ENCODE measurements around the gene LARGE1. TPM values are rescaled to one million over a fixed set of nuclear protein-coding genes. Genes with fewer than 3 reads are reported as not detected.

The LARGE1 gene
- 81.6 TPM for total RNA-seq

DNA sequence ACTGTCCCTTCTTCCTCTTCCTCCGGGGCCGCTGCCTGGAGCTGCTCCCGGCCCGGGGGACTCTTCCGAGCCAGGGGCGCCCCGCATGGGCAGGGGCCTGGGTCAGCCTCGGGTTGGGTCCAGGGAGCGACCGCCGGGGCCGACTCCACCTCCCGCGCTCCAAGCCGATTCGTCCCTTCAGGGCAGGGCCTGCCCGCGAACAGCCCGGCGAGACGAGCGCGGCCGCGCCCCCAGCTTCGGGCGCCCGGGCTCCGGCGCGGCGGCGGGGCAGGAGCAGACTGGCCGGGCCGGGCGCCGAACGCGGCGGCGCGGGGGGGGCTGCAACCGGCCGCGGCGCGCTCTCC, at the start of gene LARGE1:
TSS of gene LARGE1 (minus strand) at position 280 of the 344 bp plus-strand sequence.
- DNase-seq (ENCODE audit: low spot score): peak; percentile 53

- no peak for DNase-seq (ENCODE audit: low spot score)
Observed at GRCh38 chr22:33969045-33969444, 48.8 kb upstream of the LARGE1 start.

DNA sequence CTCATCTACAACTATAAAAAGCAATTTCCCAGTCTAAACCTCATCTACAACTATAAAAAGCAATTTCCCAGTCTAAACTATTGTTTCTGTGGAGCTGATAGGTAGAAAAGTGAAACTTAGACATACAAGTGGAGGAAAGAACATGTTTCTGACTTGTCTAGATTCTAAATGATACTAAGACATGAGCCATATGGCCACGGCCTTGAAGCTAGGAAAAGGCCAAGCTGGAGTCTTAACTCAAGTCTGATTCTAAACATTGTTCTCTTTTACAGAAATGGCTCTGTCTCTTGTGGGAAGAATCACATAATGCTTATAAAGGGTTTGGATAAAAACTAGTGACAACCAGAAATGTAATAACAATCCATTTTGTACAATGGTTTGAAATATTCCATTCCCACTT, 43.8 kb upstream of the LARGE1 start:
- DNase-seq (ENCODE audit: low spot score): no peak

DNA sequence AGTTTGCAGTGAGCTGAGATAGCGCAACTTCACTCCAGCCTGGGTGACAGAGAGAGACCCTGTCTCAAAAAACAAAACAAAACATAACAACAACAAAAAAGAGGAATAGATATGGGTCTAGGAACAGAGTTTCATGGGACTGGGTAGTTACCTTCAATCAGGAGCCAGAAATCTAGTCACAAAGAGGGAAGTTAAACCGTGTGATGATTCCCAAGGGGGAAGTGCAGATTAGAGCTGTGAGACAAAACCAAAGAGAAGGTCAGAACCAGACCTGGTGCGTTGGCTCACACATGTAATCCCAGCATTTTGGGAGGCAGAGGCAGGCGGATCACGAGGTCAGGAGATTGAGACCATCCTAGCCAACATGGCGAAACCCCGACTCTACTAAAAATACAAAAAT, 42.1 kb upstream of the LARGE1 start:
- no peak for DNase-seq (ENCODE audit: low spot score)

GRCh38 chr22:33958741-33959140, 38.5 kb upstream of the LARGE1 start:
- no peak for DNase-seq (ENCODE audit: low spot score)

- DNase-seq (ENCODE audit: low spot score): no peak
Observed at GRCh38 chr22:33957086-33957485, 36.8 kb upstream of the LARGE1 start.

DNA sequence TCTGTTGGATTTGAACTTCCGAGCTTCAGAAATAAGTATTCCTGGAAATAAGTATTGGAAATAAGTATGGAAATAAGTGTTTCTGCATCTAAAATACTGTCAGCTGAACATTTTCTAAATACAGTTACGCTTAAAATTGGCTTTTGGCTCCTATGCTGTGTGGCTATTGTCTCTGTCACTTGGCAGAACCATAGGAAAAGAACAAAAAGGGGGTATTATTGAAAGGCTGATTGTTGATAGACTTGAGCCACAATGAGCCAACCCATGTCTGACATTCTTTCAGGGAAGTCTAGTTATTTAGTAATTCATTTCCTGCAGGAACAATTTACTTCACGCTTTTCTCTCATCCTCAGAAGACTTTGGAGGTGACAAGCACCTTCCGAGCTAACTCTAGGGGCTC, 32.5 kb upstream of the LARGE1 start:
- DNase-seq (ENCODE audit: low spot score): no peak

GRCh38 chr22:33940741-33941140, 20.5 kb upstream of the LARGE1 start:
- no peak for DNase-seq (ENCODE audit: low spot score)

- DNase-seq (ENCODE audit: low spot score): no peak
Observed at GRCh38 chr22:33932997-33933396, 12.7 kb upstream of the LARGE1 start.

DNA sequence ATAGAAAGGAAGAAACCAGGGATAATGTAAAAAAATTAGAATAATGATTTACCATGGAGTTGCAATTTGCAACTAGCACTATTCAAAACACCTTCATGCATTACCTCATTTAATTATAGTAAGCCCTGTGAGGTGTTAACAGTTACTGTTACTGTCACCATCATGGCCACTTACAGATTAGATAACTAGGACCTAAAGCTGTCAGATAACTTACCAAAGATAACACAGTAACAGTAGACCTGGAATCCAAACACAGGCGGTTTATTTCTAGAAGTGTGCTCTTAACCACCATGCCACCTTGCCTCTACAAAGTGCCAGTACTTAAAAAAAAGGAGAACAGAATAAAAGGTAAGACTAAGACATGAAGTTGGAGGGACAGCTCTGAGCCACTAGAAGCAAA, 11.1 kb upstream of the LARGE1 start:
- no peak for DNase-seq (ENCODE audit: low spot score)

DNA sequence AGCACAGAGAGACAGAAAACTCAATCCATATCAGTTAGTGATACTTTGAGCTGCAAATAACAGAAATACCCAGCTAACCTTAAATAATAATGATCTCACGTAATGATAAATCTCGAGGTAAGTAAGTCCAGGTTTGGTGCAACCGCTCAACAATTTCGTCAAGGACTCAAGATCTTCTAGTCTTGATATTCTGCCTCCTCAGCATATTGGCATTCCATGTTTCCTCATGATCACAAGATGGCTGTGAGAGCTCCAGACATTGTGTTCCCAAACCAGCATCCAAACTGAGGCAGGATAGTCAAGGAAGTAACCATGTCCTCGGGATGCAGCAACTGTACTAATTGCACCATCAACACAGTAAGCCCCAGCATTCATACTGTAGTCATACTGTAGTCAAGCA, 7.5 kb upstream of the LARGE1 start:
- DNase-seq (ENCODE audit: low spot score): no peak

GRCh38 chr22:33925194-33925593, 4.9 kb upstream of the LARGE1 start:
- no peak for DNase-seq (ENCODE audit: low spot score)

DNA sequence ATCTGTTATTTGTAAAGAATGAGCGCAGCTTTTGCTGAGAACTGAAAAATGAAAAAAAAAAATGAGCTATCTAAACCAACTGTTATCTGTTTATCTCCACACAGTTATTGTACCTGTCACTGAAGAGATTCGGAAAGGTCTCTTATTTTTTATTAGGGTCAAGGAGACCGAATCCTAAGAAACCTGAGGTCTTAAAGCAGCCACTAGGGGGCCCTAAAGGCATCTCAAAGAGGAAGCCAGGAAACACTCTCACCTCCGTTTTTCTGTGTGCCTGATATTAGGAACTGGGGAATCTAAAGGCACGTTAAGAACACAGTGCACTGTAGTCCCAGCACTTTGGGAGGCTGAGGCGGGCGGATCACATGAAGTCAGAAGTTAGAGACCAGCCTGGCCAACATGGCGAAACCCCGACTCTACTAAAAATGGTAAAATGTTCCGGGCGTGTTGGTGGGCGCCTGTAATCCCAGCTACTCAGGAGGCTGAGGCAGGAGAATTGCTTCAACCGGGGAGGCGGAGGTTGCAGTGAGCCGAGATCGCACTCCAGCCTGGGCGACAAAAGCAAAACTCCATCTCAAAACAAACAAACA, 3.5 kb upstream of the LARGE1 start:
- peak; percentile 74 for DNase-seq (ENCODE audit: low spot score)

- no peak for DNase-seq (ENCODE audit: low spot score)
Observed at GRCh38 chr22:33923033-33923432, 2.8 kb upstream of the LARGE1 start.

GRCh38 chr22:33922349-33922681, 2.0 kb upstream of the LARGE1 start:
- DNase-seq (ENCODE audit: low spot score): peak; percentile 49

DNA sequence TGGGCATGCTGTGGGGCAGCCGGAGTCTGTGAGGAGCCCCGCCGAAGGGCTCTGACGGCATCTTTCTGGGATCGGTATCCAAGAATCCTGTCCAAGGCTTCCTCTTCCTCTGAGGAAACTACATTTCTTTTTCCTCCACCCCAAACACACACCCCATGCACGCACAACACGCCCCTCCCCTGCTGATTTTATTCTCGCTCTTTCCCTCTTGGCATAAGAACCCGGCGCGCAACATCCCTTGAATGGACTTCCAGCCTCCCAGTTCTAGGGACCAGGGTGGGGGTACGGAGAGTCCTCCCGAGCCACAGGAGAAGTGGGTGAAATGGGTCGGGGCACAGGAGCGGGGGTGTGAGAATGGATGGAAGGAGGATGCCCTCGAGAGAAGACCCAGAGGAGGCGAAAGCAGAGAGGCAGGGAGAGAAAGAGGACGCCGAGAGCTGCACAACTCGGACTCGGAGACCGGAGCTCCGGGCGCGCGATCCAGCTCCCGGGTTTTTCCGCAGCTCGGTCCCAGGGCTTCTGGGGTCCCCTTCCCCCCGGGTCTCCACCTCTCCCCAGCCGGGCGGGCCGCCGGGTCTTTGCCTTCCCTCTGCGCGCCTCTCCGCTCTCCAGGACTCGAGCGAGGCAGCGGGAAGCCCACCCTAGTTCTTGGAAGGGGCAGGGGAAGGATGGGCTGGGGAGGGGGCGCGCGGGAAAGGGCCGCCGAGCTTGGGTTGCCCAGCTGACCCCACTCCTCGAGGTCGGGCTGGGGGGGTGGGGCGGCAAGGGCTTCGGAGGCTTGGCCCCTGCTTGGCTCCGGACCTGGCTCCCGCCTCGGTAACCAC, 1.5 kb upstream of the LARGE1 start:
- DNase-seq (ENCODE audit: low spot score): peak; percentile 67

- peak; percentile 98 for DNase-seq (ENCODE audit: low spot score)
Observed at GRCh38 chr22:33920927-33921524, 750 bp upstream of the LARGE1 start.

GRCh38 chr22:33919391-33920196, 682 bp downstream of the LARGE1 start:
- peak; percentile 58 for DNase-seq (ENCODE audit: low spot score)

DNA sequence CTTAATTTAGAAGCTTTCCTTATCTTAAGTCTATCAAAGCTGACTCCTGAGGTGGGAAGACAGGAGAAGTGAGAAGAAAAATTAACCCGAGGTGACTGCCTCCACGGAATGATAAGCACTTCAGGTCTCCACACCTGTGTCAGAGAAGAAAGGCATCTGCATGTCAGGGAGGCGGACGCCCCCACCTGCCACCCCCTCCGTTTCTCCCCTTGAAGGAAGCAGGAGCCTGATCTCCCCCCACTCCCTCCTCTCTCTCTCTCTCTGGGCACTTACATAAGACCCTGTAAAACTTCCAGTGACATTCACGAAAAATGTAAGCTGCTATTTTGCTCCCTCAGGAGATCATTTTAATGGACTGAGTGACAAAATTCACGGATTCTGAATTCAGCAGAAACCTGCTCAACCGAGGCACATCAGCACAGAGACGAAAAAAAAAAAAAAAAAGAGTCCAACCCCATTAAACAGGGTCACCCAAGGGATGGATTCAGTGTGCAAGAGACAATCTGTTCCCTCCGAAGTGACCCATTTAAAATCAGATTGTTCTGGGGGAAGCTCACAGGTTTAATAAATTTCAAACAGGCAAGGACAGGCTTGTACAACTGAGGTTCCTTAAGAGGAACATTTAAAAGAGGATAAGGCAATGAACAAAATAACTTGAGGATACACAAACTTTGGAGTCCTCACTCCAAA, 1.5 kb downstream of the LARGE1 start:
- DNase-seq (ENCODE audit: low spot score): no peak

GRCh38 chr22:33917744-33918406, 2.4 kb downstream of the LARGE1 start:
- DNase-seq (ENCODE audit: low spot score): no peak

GRCh38 chr22:33914699-33915098, 5.6 kb downstream of the LARGE1 start:
- no peak for DNase-seq (ENCODE audit: low spot score)

Measured in ureter (tissue), 1 donor.